Kidney (tissue), 14 donors: ENCODE data around the gene FAM24B. TPM values are rescaled to one million over a fixed set of nuclear protein-coding genes. Genes with fewer than 3 reads are reported as not detected.

Experiments used
- DNase-seq, 5 donors: peaks; one replicate each; pipeline ENCODE4 v3.0.0-alpha.2; 2013 to 2020
- FAIRE-seq: peaks from 2 replicates; lab custom pipeline; 2012; peaks lifted over from hg19 to GRCh38; lab: Jason Lieb, UNC
- H3K27ac ChIP-seq, 2 donors: one replicate each; pipeline ENCODE4 v1.7.0; 2013; ENCODE audit warnings: low read depth in 2 of 2, low read length in 2 of 2, inconsistent platforms in 1 of 2
- H3K27me3 ChIP-seq: one replicate; pipeline ENCODE4 v1.7.1; 2013; ENCODE audit warnings: low read length, inconsistent platforms; ENCODE audit not compliant: control insufficient read depth, insufficient read depth
- H3K36me3 ChIP-seq, 3 donors: one replicate each; pipeline versions ENCODE4 v1.7.0 to v1.7.1; 2013; ENCODE audit warnings: low read length in 3 of 3, control low read depth in 1 of 3, inconsistent platforms in 1 of 3; ENCODE audit not compliant: insufficient read depth in 3 of 3, control insufficient read depth in 2 of 3
- H3K4me1 ChIP-seq, 3 donors: one replicate each; pipeline versions ENCODE4 v1.7.0 to v1.7.1; 2013; ENCODE audit warnings: low read length in 3 of 3, inconsistent platforms in 1 of 3, low read depth in 1 of 3; ENCODE audit not compliant: control insufficient read depth in 2 of 3, insufficient read depth in 2 of 3
- H3K4me3 ChIP-seq, 3 donors: one replicate each; pipeline versions ENCODE4 v1.7.0 to v1.8.1; 2013; ENCODE audit warnings: low read length in 3 of 3, control low read depth in 1 of 3, inconsistent platforms in 1 of 3
- H3K9ac ChIP-seq, 3 donors: one replicate each; pipeline versions ENCODE4 v1.7.0 to v1.7.1; 2013; ENCODE audit warnings: low read length in 3 of 3, control low read depth in 1 of 3, inconsistent platforms in 1 of 3
- H3K9me3 ChIP-seq, 3 donors: one replicate each; pipeline versions ENCODE4 v1.7.0 to v1.7.1; 2013; ENCODE audit warnings: low read length in 3 of 3, control low read depth in 1 of 3, inconsistent platforms in 1 of 3; ENCODE audit not compliant: control insufficient read depth in 2 of 3, insufficient read depth in 1 of 3
- CTCF ChIP-seq: IDR thresholded peaks from 3 replicates; pipeline ENCODE4 v1.5.1; 2012; ENCODE audit warnings: mild to moderate bottlenecking, moderate library complexity, borderline replicate concordance; ENCODE audit not compliant: insufficient read depth; ENCODE audit errors: extremely low read depth
- intact Hi-C: fragments of 100-400 bp; cut with DNase I; formaldehyde crosslinking; loops from one replicate; pipeline ENCODE4 v1.11.1; 2022
- polyA plus RNA-seq: library from polyadenylated mRNA; stranded (reverse); fragments of 350-450 nt; fragmentation: Illumina TruSeq; extraction: RNeasy Lipid Tissue Mini Kit (QIAGEN cat#74804); gene quantifications from one replicate; pipeline ENCODE4 v1.2.3, GENCODE V29; 2014; ENCODE audit warnings: low read depth, low replicate concordance; ENCODE audit not compliant: insufficient read depth
- total RNA-seq: library from RNA; stranded (reverse); fragmentation: NEBNext Ultra II Directional; extraction: Animal tissue kit (Norgen Biotek cat#: 25700); gene quantifications from one replicate; pipeline ENCODE4 v1.2.1, GENCODE V29; 2021
- donor health status: control.
- donor health status: control.
- donor health status: control.
- donor health status: control.
- donor health status: control.
- donor health status: DM: yes; HTN: yes; CAD: no.
- donor health status: Normal renal cell carcinoma (clear cell type).

The FAM24B gene
- total and polyA plus RNA-seq, 2 donors from 2014 or later: 3.8 to 26.7 TPM

DNA sequence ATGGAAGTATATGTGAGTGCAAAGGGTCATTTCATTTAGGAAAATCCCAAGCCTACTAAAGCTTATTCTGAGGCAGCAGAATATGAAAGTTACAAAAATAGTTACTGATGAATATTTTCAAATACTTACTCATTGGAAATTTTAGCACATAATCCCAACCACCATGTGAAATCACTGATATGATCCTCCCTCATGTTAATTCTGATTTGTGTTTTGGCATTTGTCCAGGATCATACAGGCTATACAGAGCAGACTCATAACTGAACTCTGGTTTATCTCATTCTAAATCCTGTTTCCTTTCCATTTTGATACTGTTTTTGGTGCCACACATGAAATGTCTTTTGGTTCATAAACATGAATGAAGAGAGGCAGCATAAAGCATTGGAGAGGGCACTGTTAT lies 3.4 kb upstream of the FAM24B start:
- FAIRE-seq: no peak

DNA sequence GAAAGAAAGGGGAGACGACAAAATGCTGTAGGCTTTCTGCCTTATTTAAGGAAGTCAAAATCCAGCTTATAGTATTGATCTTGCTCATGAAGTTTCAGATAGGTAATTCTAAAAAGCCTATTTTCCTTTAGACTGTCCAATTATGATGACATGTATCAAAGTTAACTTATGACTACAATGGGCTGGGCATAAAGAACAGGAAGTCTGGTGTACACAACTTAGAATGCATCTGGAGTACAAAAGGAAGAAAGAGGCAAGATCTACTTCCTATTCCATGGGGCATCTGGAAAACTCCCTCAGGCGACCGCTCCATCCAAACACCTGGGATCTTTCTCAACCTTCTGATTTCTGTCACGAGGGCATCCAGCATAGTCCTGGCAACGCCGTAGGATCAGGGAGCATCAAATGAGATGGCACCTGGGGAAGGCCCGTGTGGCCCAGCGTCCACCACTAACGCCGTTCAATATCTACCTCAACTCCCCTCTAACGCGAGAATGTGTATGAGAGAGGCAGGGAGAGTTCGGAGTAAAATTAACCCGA lies 512 bp downstream of the FAM24B start:
- no peak for FAIRE-seq
- H3K4me1 ChIP-seq: peaks cover 0 to 5% (median 2%) of the 10 kb centered on the region in 3 donors
- peak overlapping the region; percentile 75 to 94 (median 85) for H3K4me3 ChIP-seq
- TF ChIP-seq CTCF: no peak
- no peaks in the 10 kb centered on the region for H3K27me3 ChIP-seq
- DNase-seq: no peak
- peak overlapping the region; percentile 51 to 72 (median 70) for H3K9ac ChIP-seq
- no peaks in the 10 kb centered on the region for H3K9me3 ChIP-seq
- peak overlapping the region in 1 of 2 donors; percentile 16 for H3K27ac ChIP-seq
- H3K36me3 ChIP-seq: no peaks in the 10 kb centered on the region
- intact Hi-C loops: no loop called here

More for the DNA sequence above, 3.4 kb upstream of the FAM24B start:
- Histone ChIP-seq H3K27ac (no peak overlapping the region), H3K36me3 (no peaks in the 10 kb centered on the region), H3K4me1 (peaks cover 0 to 5% (median 2%) of the 10 kb centered on the region in 3 donors), H3K27me3 (no peaks in the 10 kb centered on the region), H3K4me3 (no peak overlapping the region), H3K9ac (no peak overlapping the region), H3K9me3 (no peaks in the 10 kb centered on the region)
- no peak for TF ChIP-seq CTCF
- DNase-seq: no peak
- intact Hi-C loops: no loop called here

DNA sequence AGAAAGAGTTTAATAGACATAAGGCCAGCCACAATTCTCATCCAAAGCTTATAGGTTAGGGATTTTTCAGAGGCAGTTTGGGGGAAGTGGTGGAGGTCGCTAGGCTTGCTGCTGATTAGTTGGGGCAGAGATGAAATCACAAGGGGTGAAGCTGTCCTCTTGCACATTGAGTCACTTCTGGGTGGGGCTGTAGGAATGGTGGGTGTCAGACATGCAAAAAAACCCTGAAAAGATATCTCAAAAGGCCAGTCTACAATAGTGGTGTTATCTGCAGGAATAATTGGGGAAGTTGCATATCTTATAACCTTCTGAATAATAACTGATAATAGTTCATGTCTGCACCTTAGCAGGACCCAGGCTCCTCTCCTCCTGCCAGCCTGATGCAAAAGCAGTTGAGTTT lies 2.1 kb downstream of the FAM24B start:
- intact Hi-C loops: no loop called here
- TF ChIP-seq CTCF: no peak
- Histone ChIP-seq H3K4me3 (no peak overlapping the region), H3K4me1 (peaks cover 0 to 5% (median 2%) of the 10 kb centered on the region in 3 donors), H3K9me3 (no peaks in the 10 kb centered on the region), H3K9ac (no peak overlapping the region), H3K27me3 (no peaks in the 10 kb centered on the region), H3K36me3 (no peaks in the 10 kb centered on the region), H3K27ac (no peak overlapping the region)
- DNase-seq: no peak
- no peak for FAIRE-seq

- Histone ChIP-seq H3K4me3 (no peak overlapping the region), H3K9ac (no peak overlapping the region), H3K9me3 (no peaks in the 10 kb centered on the region), H3K27me3 (no peaks in the 10 kb centered on the region), H3K36me3 (no peaks in the 10 kb centered on the region), H3K4me1 (peaks cover 0 to 5% (median 2%) of the 10 kb centered on the region in 3 donors), H3K27ac (no peak overlapping the region)
- DNase-seq: no peak
- intact Hi-C loops: no loop called here
- TF ChIP-seq CTCF: no peak
- FAIRE-seq: no peak
Measured at GRCh38 chr10:122876467-122876855, 2.9 kb downstream of the FAM24B start.
